Ishikawa (cell line): Measurements from ENCODE around the gene ABCB4.

Experiments used
- CEBPB ChIP-seq: IDR thresholded peaks from 2 replicates; pipeline ENCODE4 v1.6.1; 2012
- CREB1 ChIP-seq: IDR thresholded peaks from 2 replicates; pipeline ENCODE4 v1.6.1; 2012; ENCODE audit warnings: low read depth
- EGR1 ChIP-seq: IDR thresholded peaks from 2 replicates; pipeline ENCODE4 v1.6.1; 2012
- EP300 ChIP-seq: IDR thresholded peaks from 2 replicates; pipeline ENCODE4 v1.6.1; 2012; ENCODE audit warnings: borderline replicate concordance
- FOXM1 ChIP-seq: IDR thresholded peaks from 2 replicates; pipeline ENCODE4 v1.6.1; 2012; ENCODE audit warnings: low read depth, borderline replicate concordance
- NFIC ChIP-seq: IDR thresholded peaks from 2 replicates; pipeline ENCODE4 v1.6.1; 2012
- RAD21 ChIP-seq: IDR thresholded peaks from 2 replicates; pipeline ENCODE4 v1.6.1; 2012; ENCODE audit warnings: low read depth
- TAF1 ChIP-seq: IDR thresholded peaks from 2 replicates; pipeline ENCODE4 v1.6.1; 2012; ENCODE audit warnings: low read depth, mild to moderate bottlenecking
- TCF12 ChIP-seq: IDR thresholded peaks from 2 replicates; pipeline ENCODE4 v1.6.1; 2012; ENCODE audit warnings: low read depth
- TEAD4 ChIP-seq: IDR thresholded peaks from 2 replicates; pipeline ENCODE4 v1.6.1; 2012
- YY1 ChIP-seq: IDR thresholded peaks from 2 replicates; pipeline ENCODE4 v1.6.1; 2012; ENCODE audit warnings: low read depth
- ZBTB7A ChIP-seq: IDR thresholded peaks from 2 replicates; pipeline ENCODE4 v1.6.1; 2012; ENCODE audit warnings: low read depth
- TF ChIP-seq, protein P1 (sequence below): IDR thresholded peaks from 2 replicates; pipeline ENCODE4 v1.6.1; 2012
- TF ChIP-seq, protein P2 (sequence below): IDR thresholded peaks from 2 replicates; pipeline ENCODE4 v1.6.1; 2012
- TF ChIP-seq, protein P3 (sequence below): IDR thresholded peaks from 2 replicates; pipeline ENCODE4 v1.6.1; 2012; ENCODE audit warnings: low read depth, mild to moderate bottlenecking

Gene ABCB4

DNA sequence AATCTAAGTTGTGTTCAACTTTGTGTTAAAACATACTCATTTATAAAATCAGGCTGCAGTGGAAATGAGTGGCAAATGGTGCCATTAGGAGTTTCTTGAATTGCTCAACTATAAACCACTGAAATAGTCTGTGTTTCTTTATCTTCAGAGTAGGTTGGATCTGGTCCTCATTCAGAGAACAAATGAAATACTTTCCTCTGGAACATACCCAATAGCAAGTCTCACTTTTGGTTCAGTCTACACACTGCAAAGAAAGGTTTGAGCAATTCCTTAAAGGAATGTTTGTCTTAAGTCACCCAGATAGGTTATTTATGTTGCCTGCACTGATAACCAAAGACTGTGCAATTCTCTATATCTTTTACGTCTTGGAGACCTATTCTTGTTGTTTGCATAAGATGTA, 62.5 kb downstream of the ABCB4 start:
- no peak for TF ChIP-seq CEBPB
- no peak for TF ChIP-seq EGR1

DNA sequence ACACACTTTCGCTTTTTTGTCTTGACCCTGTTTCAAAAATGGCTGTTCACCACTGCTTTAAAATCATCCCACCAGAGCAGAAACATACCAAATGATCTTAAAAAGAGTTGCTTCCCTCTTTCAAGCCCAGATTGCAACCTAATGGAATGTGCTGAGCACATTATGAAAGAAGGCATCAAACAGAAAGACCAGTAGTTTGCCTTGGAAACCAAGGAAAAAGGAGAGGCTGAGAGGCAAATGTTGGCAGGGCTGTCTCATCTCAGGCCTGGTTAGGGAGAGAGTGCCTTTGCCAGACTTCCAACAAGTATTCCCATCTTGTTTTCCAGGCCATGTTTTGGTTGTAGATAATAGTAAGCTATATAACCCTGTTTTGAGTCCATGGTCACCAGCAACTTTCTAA, 64.3 kb downstream of the ABCB4 start:
- TF ChIP-seq FOXM1 (no peak), TCF12 (no peak)

DNA sequence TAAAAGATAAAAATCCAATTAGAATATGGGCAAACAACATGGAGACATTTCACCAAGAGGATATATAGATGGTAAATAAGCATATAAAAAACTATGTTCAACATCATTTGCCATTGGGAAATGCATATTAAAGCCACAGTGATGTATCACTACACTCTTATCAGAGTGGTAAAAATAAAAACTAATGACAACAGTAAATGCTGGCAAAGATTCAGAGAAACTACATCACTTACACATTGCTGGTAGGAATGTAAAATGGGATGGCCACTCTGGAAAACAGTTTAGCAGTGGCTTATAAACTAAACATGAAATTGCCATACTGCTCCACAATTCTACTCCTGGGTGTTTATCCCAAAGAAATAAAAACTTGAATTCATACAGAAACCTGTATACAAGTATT, 70.8 kb downstream of the ABCB4 start:
- no peak for TF ChIP-seq EGR1

DNA sequence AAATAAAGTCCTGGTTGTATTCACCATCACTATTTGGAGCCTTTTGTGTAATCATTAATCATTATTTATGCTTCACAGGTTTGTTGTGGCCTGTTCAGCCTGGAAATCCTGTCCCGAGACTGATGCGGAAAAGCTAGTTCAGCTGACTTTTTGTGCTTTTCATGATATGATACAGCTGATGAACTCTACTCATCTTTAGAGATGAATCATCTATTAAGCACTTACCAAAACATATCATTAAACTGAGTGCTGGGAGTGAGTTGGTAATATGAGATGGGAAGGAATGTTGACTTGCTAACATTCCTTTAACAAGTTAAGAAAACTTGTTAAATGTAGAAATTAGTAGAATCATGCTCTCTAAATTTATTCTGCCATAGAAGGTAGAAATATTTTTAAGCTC, 77.0 kb downstream of the ABCB4 start:
- TF ChIP-seq FOXM1 (no peak), TCF12 (no peak), EGR1 (no peak), CREB1 (no peak), YY1 (no peak), EP300 (no peak), TEAD4 (no peak), ZBTB7A (no peak), TAF1 (no peak), NFIC (no peak), RAD21 (no peak), CEBPB (no peak)
- TF ChIP-seq, protein P1, sequence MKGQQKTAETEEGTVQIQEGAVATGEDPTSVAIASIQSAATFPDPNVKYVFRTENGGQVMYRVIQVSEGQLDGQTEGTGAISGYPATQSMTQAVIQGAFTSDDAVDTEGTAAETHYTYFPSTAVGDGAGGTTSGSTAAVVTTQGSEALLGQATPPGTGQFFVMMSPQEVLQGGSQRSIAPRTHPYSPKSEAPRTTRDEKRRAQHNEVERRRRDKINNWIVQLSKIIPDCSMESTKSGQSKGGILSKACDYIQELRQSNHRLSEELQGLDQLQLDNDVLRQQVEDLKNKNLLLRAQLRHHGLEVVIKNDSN: no peak
- TF ChIP-seq, protein P2, sequence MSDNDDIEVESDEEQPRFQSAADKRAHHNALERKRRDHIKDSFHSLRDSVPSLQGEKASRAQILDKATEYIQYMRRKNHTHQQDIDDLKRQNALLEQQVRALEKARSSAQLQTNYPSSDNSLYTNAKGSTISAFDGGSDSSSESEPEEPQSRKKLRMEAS: no peak
- TF ChIP-seq, protein P3, sequence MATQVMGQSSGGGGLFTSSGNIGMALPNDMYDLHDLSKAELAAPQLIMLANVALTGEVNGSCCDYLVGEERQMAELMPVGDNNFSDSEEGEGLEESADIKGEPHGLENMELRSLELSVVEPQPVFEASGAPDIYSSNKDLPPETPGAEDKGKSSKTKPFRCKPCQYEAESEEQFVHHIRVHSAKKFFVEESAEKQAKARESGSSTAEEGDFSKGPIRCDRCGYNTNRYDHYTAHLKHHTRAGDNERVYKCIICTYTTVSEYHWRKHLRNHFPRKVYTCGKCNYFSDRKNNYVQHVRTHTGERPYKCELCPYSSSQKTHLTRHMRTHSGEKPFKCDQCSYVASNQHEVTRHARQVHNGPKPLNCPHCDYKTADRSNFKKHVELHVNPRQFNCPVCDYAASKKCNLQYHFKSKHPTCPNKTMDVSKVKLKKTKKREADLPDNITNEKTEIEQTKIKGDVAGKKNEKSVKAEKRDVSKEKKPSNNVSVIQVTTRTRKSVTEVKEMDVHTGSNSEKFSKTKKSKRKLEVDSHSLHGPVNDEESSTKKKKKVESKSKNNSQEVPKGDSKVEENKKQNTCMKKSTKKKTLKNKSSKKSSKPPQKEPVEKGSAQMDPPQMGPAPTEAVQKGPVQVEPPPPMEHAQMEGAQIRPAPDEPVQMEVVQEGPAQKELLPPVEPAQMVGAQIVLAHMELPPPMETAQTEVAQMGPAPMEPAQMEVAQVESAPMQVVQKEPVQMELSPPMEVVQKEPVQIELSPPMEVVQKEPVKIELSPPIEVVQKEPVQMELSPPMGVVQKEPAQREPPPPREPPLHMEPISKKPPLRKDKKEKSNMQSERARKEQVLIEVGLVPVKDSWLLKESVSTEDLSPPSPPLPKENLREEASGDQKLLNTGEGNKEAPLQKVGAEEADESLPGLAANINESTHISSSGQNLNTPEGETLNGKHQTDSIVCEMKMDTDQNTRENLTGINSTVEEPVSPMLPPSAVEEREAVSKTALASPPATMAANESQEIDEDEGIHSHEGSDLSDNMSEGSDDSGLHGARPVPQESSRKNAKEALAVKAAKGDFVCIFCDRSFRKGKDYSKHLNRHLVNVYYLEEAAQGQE: no peak

DNA sequence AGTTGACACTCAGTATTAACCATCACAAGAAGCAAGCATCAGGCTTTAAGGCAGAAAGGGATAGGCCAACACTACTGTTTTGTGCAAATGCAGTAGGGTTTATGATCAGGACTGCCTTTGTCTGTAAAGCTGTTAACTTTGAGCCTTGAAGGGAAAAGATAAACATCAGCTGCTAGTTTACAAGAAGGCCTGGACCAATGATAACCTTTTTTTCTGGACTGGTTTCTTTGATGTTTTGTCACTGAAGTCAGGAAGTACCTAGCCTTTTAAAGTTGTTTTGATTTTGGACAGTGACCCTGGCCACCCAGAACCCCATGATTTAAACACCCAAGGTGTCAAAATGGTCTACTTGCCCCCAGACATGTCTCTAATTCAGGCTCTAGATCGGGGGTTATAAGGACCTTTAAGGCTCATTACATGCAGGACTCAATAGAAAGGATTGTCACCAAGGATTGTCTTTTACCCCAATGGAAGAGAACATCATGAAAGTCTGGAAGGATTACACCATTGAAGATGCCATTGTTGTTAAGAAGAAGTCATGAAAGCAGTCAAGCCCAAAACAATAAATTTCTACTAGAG, 79.9 kb downstream of the ABCB4 start:
- TF ChIP-seq TCF12 (no peak), FOXM1 (no peak), TAF1 (no peak), TEAD4 (no peak)

DNA sequence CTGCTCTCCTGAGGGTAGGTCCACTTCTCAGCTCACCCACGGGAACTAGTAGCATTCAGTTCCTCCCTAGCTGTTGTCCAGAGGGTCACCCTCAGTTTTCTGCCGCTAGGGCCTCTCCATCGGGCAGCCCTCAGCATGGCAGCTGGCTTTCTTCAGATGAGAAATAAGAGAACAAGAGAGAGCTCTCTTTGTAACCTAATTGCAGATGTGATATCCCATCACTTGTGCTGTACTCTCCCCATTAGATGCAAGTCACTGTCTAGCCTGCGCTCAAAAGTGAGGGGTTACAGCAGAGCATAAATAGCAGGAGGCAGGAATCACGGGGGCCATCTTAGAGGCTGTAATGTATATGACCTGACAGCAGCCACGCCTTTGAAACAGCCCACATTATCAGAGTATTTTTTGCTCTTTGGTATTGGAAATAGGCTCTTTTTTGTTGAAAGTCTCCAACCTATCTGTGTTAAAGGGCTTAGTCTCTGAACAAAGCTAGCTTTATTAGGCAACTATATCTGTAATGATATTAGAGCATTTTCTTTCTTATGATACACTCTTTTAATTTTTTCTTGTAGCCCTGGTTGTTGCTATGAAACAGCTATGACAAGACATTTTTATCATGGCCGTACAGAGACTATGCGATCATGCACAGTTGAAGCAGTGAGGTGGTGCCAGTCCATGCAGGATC, 84.3 kb downstream of the ABCB4 start:
- no peak for TF ChIP-seq EP300
- TF ChIP-seq CREB1: no peak
- TF ChIP-seq CEBPB: no peak
- TF ChIP-seq, protein P2: no peak
- no peak for TF ChIP-seq YY1
- TF ChIP-seq, protein P1: no peak
- no peak for TF ChIP-seq EGR1
- TF ChIP-seq ZBTB7A: no peak
- no peak for TF ChIP-seq FOXM1
- TF ChIP-seq TEAD4: no peak
- TF ChIP-seq RAD21: no peak
- TF ChIP-seq TAF1: no peak

DNA sequence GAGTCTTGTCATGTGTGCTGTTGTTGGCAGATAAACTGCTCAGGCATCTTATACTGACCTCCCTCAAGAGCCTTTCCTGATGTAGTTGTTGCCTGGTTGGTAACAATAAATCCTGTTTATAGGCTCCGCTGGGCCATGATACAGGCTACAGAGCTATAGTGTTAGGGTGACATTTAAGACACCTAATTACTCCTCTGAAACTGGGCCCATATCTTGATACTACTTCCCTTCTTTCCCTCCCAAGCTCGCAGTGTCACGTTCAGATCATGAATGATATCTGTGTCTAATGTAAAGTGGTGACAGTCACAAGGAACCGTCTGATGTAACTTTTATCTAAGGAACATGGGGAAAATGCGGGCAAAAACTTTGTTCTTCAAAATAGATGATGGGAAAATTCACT, 94.6 kb downstream of the ABCB4 start:
- TF ChIP-seq YY1 (no peak), RAD21 (no peak), NFIC (no peak), EP300 (no peak), ZBTB7A (no peak), EGR1 (no peak), CEBPB (no peak), CREB1 (no peak), FOXM1 (no peak), TAF1 (no peak)
- TF ChIP-seq, protein P2: no peak
- TF ChIP-seq, protein P3: no peak
- TF ChIP-seq, protein P1: no peak
